Endometrial microvascular endothelial cells (primary cell): ENCODE measurements around the gene ZNF469. TPM values are rescaled to one million over a fixed set of nuclear protein-coding genes. Genes with fewer than 3 reads are reported as not detected.
"Not testable (repeated sequence)": the region's sequence is repeated elsewhere in the genome, so short reads cannot be mapped to it uniquely, and the experiment has no call there.

ENCODE experiments used
- in situ Hi-C: cut with HindIII; loops from 2 replicates; pipeline ENCODE4 v1.10.0; 2017; ENCODE audit warnings: low sequenced_read_pairs, low pct_unique_long_range_greater_than_20kb; ENCODE audit errors: inconsistent ontology term
- total RNA-seq: library from RNA; depleted of rRNA; stranded (reverse); fragments of >200 nt; gene quantifications from one replicate; pipeline ENCODE4 v1.2.3, GENCODE V29; 2015; ENCODE audit errors: inconsistent ontology term

Gene ZNF469
- total RNA-seq, 1 donor from 2014 or later, result 1.6 TPM

GRCh38 chr16:88356727-88357199 lies 26.0 kb upstream of the ZNF469 start:
- in situ Hi-C loops, result no loop called here

- in situ Hi-C loops, result no loop called here
Observed at GRCh38 chr16:88357317-88358022, 25.3 kb upstream of the ZNF469 start.

GRCh38 chr16:88358023-88358420 lies 24.7 kb upstream of the ZNF469 start:
- in situ Hi-C loops, result no loop called here

GRCh38 chr16:88359008-88359407 lies 23.8 kb upstream of the ZNF469 start:
- in situ Hi-C loops, result no loop called here

GRCh38 chr16:88360401-88360800 lies 22.4 kb upstream of the ZNF469 start:
- in situ Hi-C loops, result not testable (repeated sequence)

- in situ Hi-C loops, result no loop called here
Observed at GRCh38 chr16:88360999-88361398, 21.8 kb upstream of the ZNF469 start.

- in situ Hi-C loops, result no loop called here
Observed at GRCh38 chr16:88361775-88362174, 21.0 kb upstream of the ZNF469 start.

- in situ Hi-C loops, result no loop called here
Observed at GRCh38 chr16:88363239-88363891, 19.4 kb upstream of the ZNF469 start.

- in situ Hi-C loops, result no loop called here
Observed at GRCh38 chr16:88365244-88365865, 17.4 kb upstream of the ZNF469 start.

- in situ Hi-C loops, result no loop called here
Observed at GRCh38 chr16:88366032-88366703, 16.6 kb upstream of the ZNF469 start.

- in situ Hi-C loops, result no loop called here
Observed at GRCh38 chr16:88366704-88367047, 16.1 kb upstream of the ZNF469 start.

GRCh38 chr16:88367560-88367959 lies 15.2 kb upstream of the ZNF469 start:
- in situ Hi-C loops, result no loop called here

GRCh38 chr16:88368036-88368435 lies 14.7 kb upstream of the ZNF469 start:
- in situ Hi-C loops, result no loop called here

- in situ Hi-C loops, result no loop called here
Observed at GRCh38 chr16:88368994-88369393, 13.8 kb upstream of the ZNF469 start.

- in situ Hi-C loops, result no loop called here
Observed at GRCh38 chr16:88369447-88370008, 13.2 kb upstream of the ZNF469 start.

GRCh38 chr16:88370365-88370764 lies 12.4 kb upstream of the ZNF469 start:
- in situ Hi-C loops, result no loop called here

GRCh38 chr16:88372522-88372921 lies 10.2 kb upstream of the ZNF469 start:
- in situ Hi-C loops, result no loop called here

GRCh38 chr16:88373211-88373610 lies 9.5 kb upstream of the ZNF469 start:
- in situ Hi-C loops, result no loop called here

GRCh38 chr16:88373927-88374492 lies 8.7 kb upstream of the ZNF469 start:
- in situ Hi-C loops, result no loop called here
